Neural progenitor cell (in vitro differentiated cells): ENCODE data around the gene PPM1K. TPM values are rescaled to one million over a fixed set of nuclear protein-coding genes. Genes with fewer than 3 reads are reported as not detected.

ENCODE experiments used
- DNase-seq: peaks from one replicate; pipeline ENCODE4 v3.0.0-alpha.2; 2016; ENCODE audit warnings: low spot score
- H2AFZ ChIP-seq: fragments of 200-600 bp; sonication (generic); replicated peaks from 2 replicates; pipeline ENCODE4 v1.6.1; 2016; ENCODE audit warnings: antibody characterized with exemption
- H3F3A ChIP-seq: fragments of 200-600 bp; sonication (generic); 2 replicates; pipeline ENCODE4 v1.6.1; 2016; ENCODE audit warnings: antibody characterized with exemption, low read depth
- H3K27ac ChIP-seq: fragments of 200-600 bp; sonication (generic); 2 replicates; pipeline ENCODE4 v1.5.1; 2016; ENCODE audit warnings: mild to moderate bottlenecking
- H3K27me3 ChIP-seq: fragments of 200-600 bp; sonication (generic); 2 replicates; pipeline ENCODE4 v1.6.1; 2016; ENCODE audit warnings: mild to moderate bottlenecking, moderate library complexity
- H3K36me3 ChIP-seq: fragments of 200-600 bp; sonication (generic); 2 replicates; pipeline ENCODE4 v1.5.1; 2016
- H3K4me1 ChIP-seq: fragments of 200-600 bp; sonication (generic); 2 replicates; pipeline ENCODE4 v1.6.1; 2016; ENCODE audit warnings: mixed run types
- H3K4me2 ChIP-seq: fragments of 200-600 bp; sonication (generic); 2 replicates; pipeline ENCODE4 v1.6.1; 2016
- H3K4me3 ChIP-seq: fragments of 200-600 bp; sonication (generic); 2 replicates; pipeline ENCODE4 v1.5.1; 2016
- H3K79me2 ChIP-seq: fragments of 200-600 bp; sonication (generic); 2 replicates; pipeline ENCODE4 v1.6.1; 2016; ENCODE audit warnings: low read depth
- H3K9ac ChIP-seq: fragments of 200-600 bp; sonication (generic); 2 replicates; pipeline ENCODE4 v1.6.1; 2016
- H3K9me3 ChIP-seq: fragments of 200-600 bp; sonication (generic); 2 replicates; pipeline ENCODE4 v1.5.1; 2016; ENCODE audit warnings: low read depth
- H4K20me1 ChIP-seq: fragments of 200-600 bp; sonication (generic); 2 replicates; pipeline ENCODE4 v1.6.1; 2016; ENCODE audit warnings: low read depth
- H3K27ac Mint-ChIP-seq: 3 replicates; pipeline ENCODE4 v1.8.0; 2021; ENCODE audit warnings: mixed read lengths
- H3K27me3 Mint-ChIP-seq: 2 replicates; pipeline ENCODE4 v1.8.0; 2022; ENCODE audit warnings: low read depth, mild to moderate bottlenecking, inconsistent platforms, moderate library complexity, mixed read lengths; ENCODE audit not compliant: insufficient read depth
- H3K36me3 Mint-ChIP-seq: 3 replicates; pipeline ENCODE4 v1.8.0; 2021; ENCODE audit warnings: mixed read lengths
- H3K4me1 Mint-ChIP-seq: 3 replicates; pipeline ENCODE4 v1.8.0; 2021; ENCODE audit warnings: mixed read lengths
- H3K4me3 Mint-ChIP-seq: 3 replicates; pipeline ENCODE4 v1.8.0; 2021; ENCODE audit warnings: mild to moderate bottlenecking, moderate library complexity, mixed read lengths
- H3K9me3 Mint-ChIP-seq: 3 replicates; pipeline ENCODE4 v1.8.0; 2020; ENCODE audit warnings: mixed read lengths
- CTCF ChIP-seq: fragments of 200-600 bp; sonication (generic); IDR thresholded peaks from 2 replicates; pipeline ENCODE4 v1.5.1; 2017; ENCODE audit warnings: antibody characterized with exemption, mild to moderate bottlenecking
- EZH2 ChIP-seq: fragments of 200-600 bp; sonication (generic); IDR thresholded peaks from 2 replicates; pipeline ENCODE4 v1.6.1; 2017; ENCODE audit warnings: antibody characterized with exemption, mild to moderate bottlenecking, moderate library complexity
- EZH2phosphoT487 ChIP-seq: fragments of 200-600 bp; sonication (generic); IDR thresholded peaks from 2 replicates; pipeline ENCODE4 v1.6.1; 2017; ENCODE audit warnings: antibody characterized with exemption
- total RNA-seq: library from RNA; depleted of rRNA; stranded (reverse); fragments of >200 nt; gene quantifications from 2 replicates; pipeline ENCODE4 v1.2.3, GENCODE V29; 2015; ENCODE audit warnings: low replicate concordance

Gene PPM1K
- total RNA-seq, 1 donor from 2014 or later = 7.3 TPM

DNA sequence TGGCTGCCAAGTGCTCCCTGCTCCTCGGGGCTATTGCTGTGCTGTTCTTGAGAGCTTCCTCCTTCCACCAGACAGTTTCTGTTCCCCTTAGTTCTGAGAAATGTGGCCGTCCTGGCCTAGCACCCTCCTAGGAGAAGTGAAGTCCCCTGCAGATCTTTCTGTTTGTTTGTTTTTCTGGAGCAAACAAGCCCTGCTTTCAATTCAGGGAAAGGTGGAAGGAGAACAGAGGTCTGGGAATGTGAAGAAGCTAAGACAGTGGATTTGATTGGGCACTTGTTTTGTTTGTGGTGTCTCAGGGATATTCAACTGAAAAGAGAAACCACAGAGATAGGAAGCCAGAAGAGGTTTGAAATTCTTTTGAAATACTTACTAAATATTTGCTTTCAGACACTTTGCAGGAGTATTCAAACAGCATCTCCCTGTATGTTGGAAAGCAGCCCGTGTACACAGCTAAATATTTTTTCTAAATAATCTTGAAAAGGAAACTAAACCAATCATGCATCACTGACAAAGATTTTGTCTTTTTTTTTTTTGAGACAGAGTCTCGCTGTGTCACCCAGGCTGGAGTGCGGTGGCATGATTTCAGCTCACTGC, 36.5 kb upstream of the PPM1K start:
- Mint-ChIP-seq H3K9me3 (no peaks in the 10 kb centered on the region), H3K36me3 (no peaks in the 10 kb centered on the region), H3K27ac (no peak overlapping the region), H3K4me3 (no peak overlapping the region), H3K27me3 (peaks cover 3% of the 10 kb centered on the region), H3K4me1 (no peaks in the 10 kb centered on the region)
- Histone ChIP-seq H3K4me2 (peak overlapping the region; percentile 31), H3K27ac (no peak overlapping the region), H3K79me2 (no peaks in the 10 kb centered on the region), H3K36me3 (no peaks in the 10 kb centered on the region), H3K27me3 (no peaks in the 10 kb centered on the region), H2AFZ (peak overlapping the region; percentile 80), H3K4me3 (no peak overlapping the region), H3K4me1 (peaks cover 11% of the 10 kb centered on the region), H4K20me1 (no peaks in the 10 kb centered on the region), H3F3A (peaks cover 7% of the 10 kb centered on the region), H3K9me3 (no peaks in the 10 kb centered on the region), H3K9ac (no peak overlapping the region)
- no peak for TF ChIP-seq EZH2phosphoT487
- no peak for TF ChIP-seq CTCF
- no peak for TF ChIP-seq EZH2
- no peak for DNase-seq

GRCh38 chr4:88320224-88320779, 35.9 kb upstream of the PPM1K start:
- H3K9me3 ChIP-seq = no peaks in the 10 kb centered on the region
- peak overlapping the region; percentile 80 for H2AFZ ChIP-seq
- peak; percentile 13 for DNase-seq
- H3K9ac ChIP-seq = no peak overlapping the region
- no peak for TF ChIP-seq CTCF
- no peak for TF ChIP-seq EZH2phosphoT487
- TF ChIP-seq EZH2 = no peak
- peak overlapping the region; percentile 31 for H3K4me2 ChIP-seq
- no peak overlapping the region for H3K27ac ChIP-seq
- H3K9me3 Mint-ChIP-seq = no peaks in the 10 kb centered on the region
- no peaks in the 10 kb centered on the region for H3K4me1 Mint-ChIP-seq
- H3K27ac Mint-ChIP-seq = no peak overlapping the region
- H3K27me3 ChIP-seq = no peaks in the 10 kb centered on the region
- no peak overlapping the region for H3K4me3 Mint-ChIP-seq
- H3K79me2 ChIP-seq = no peaks in the 10 kb centered on the region
- no peaks in the 10 kb centered on the region for H3K36me3 Mint-ChIP-seq
- no peak overlapping the region for H3K4me3 ChIP-seq
- no peaks in the 10 kb centered on the region for H4K20me1 ChIP-seq
- peaks cover 3% of the 10 kb centered on the region for H3K27me3 Mint-ChIP-seq
- H3K36me3 ChIP-seq = no peaks in the 10 kb centered on the region
- H3K4me1 ChIP-seq = peaks cover 11% of the 10 kb centered on the region
- peaks cover 7% of the 10 kb centered on the region for H3F3A ChIP-seq

- peaks cover 3% of the 10 kb centered on the region for H3K27me3 Mint-ChIP-seq
- no peak overlapping the region for H2AFZ ChIP-seq
Observed at GRCh38 chr4:88318751-88319350, 34.5 kb upstream of the PPM1K start.

More at GRCh38 chr4:88318751-88319350, 34.5 kb upstream of the PPM1K start:
- Histone ChIP-seq H3K79me2 (no peaks in the 10 kb centered on the region), H3K9me3 (no peaks in the 10 kb centered on the region), H3K36me3 (no peaks in the 10 kb centered on the region), H3K27ac (no peak overlapping the region), H3K4me2 (no peak overlapping the region), H3K27me3 (no peaks in the 10 kb centered on the region), H3K4me1 (peaks cover 11% of the 10 kb centered on the region), H3F3A (peaks cover 7% of the 10 kb centered on the region), H3K4me3 (no peak overlapping the region), H4K20me1 (no peaks in the 10 kb centered on the region), H3K9ac (no peak overlapping the region)
- Mint-ChIP-seq H3K9me3 (peaks cover 1% of the 10 kb centered on the region), H3K4me3 (no peak overlapping the region), H3K27ac (no peak overlapping the region), H3K36me3 (no peaks in the 10 kb centered on the region), H3K4me1 (no peaks in the 10 kb centered on the region)
- no peak for DNase-seq
- no peak for TF ChIP-seq CTCF
